Astrocyte (in vitro differentiated cells and primary cell): Measurements from ENCODE around the gene XXYLT1. TPM values are rescaled to one million over a fixed set of nuclear protein-coding genes. Genes with fewer than 3 reads are reported as not detected.

Experiments used
- DNase-seq: peaks from one replicate; pipeline ENCODE4 v3.0.0-alpha.2; 2010; ENCODE audit warnings: low read depth
- FAIRE-seq: peaks from 2 replicates; lab custom pipeline; 2011; peaks lifted over from hg19 to GRCh38; lab: Jason Lieb, UNC
- H2AFZ ChIP-seq: 2 replicates; pipeline ENCODE4 v1.6.0; 2012; ENCODE audit warnings: low read depth, low read length, inconsistent platforms
- H3K27ac ChIP-seq: 2 replicates; pipeline ENCODE4 v1.5.1; 2011; ENCODE audit warnings: low read depth, low read length, inconsistent platforms
- H3K27me3 ChIP-seq: 2 replicates; pipeline ENCODE4 v1.6.0; 2011; ENCODE audit warnings: low read length, inconsistent platforms; ENCODE audit not compliant: insufficient read depth
- H3K36me3 ChIP-seq: 2 replicates; pipeline ENCODE4 v1.5.1; 2011; ENCODE audit warnings: low read length, inconsistent platforms; ENCODE audit not compliant: insufficient read depth
- H3K4me1 ChIP-seq: 2 replicates; pipeline ENCODE4 v1.5.1; 2011; ENCODE audit warnings: low read length, inconsistent platforms; ENCODE audit not compliant: insufficient read depth
- H3K4me2 ChIP-seq: 2 replicates; pipeline ENCODE4 v1.6.0; 2012; ENCODE audit warnings: low read length, inconsistent platforms
- H3K4me3 ChIP-seq: 2 replicates; pipeline ENCODE4 v1.5.1; 2011; ENCODE audit warnings: low read depth, mild to moderate bottlenecking, low read length, inconsistent platforms; ENCODE audit not compliant: insufficient read depth
- H3K79me2 ChIP-seq: 2 replicates; pipeline ENCODE4 v1.6.0; 2012; ENCODE audit warnings: mild to moderate bottlenecking, low read length, inconsistent platforms; ENCODE audit not compliant: insufficient read depth
- H3K9ac ChIP-seq: 2 replicates; pipeline ENCODE4 v1.6.0; 2012; ENCODE audit warnings: mild to moderate bottlenecking, low read length, inconsistent platforms
- H3K9me3 ChIP-seq: 2 replicates; pipeline ENCODE4 v1.5.1; 2012; ENCODE audit warnings: low read depth, mild to moderate bottlenecking, low read length, inconsistent platforms; ENCODE audit not compliant: insufficient read depth
- H4K20me1 ChIP-seq: 2 replicates; pipeline ENCODE4 v1.6.0; 2012; ENCODE audit warnings: low read length, inconsistent platforms; ENCODE audit not compliant: insufficient read depth
- H3K27ac Mint-ChIP-seq: one replicate; pipeline ENCODE4 v1.8.0; 2021; ENCODE audit warnings: mild to moderate bottlenecking, mixed read lengths; ENCODE audit not compliant: unreplicated experiment
- H3K27me3 Mint-ChIP-seq: one replicate; pipeline ENCODE4 v1.8.0; 2021; ENCODE audit warnings: low read depth, mixed read lengths; ENCODE audit not compliant: unreplicated experiment
- H3K36me3 Mint-ChIP-seq: one replicate; pipeline ENCODE4 v1.8.0; 2021; ENCODE audit warnings: low read depth, mixed read lengths; ENCODE audit not compliant: unreplicated experiment
- H3K4me1 Mint-ChIP-seq: one replicate; pipeline ENCODE4 v1.8.0; 2021; ENCODE audit warnings: low read depth, mixed read lengths; ENCODE audit not compliant: unreplicated experiment
- H3K4me3 Mint-ChIP-seq: one replicate; pipeline ENCODE4 v1.8.0; 2021; ENCODE audit warnings: mild to moderate bottlenecking, moderate library complexity, mixed read lengths; ENCODE audit not compliant: unreplicated experiment
- H3K9me3 Mint-ChIP-seq: one replicate; pipeline ENCODE4 v1.8.0; 2021; ENCODE audit warnings: mild to moderate bottlenecking, mixed read lengths; ENCODE audit not compliant: unreplicated experiment
- EZH2 ChIP-seq: IDR thresholded peaks from 2 replicates; pipeline ENCODE4 v1.6.1; 2012; ENCODE audit warnings: mild to moderate bottlenecking, low read length, inconsistent platforms; ENCODE audit not compliant: insufficient read depth
- total RNA-seq: library from RNA; stranded (reverse); gene quantifications from 2 replicates; pipeline ENCODE4 v1.2.1, GENCODE V29; 2021
- TF ChIP-seq, protein P1 (sequence below): IDR thresholded peaks from 2 replicates; pipeline ENCODE4 v1.5.1; 2011; ENCODE audit warnings: low read depth, mild to moderate bottlenecking, inconsistent platforms, low read length, moderate library complexity; ENCODE audit not compliant: insufficient read depth

Gene XXYLT1
- total RNA-seq, 1 donor from 2014 or later, result 26.2 TPM

DNA sequence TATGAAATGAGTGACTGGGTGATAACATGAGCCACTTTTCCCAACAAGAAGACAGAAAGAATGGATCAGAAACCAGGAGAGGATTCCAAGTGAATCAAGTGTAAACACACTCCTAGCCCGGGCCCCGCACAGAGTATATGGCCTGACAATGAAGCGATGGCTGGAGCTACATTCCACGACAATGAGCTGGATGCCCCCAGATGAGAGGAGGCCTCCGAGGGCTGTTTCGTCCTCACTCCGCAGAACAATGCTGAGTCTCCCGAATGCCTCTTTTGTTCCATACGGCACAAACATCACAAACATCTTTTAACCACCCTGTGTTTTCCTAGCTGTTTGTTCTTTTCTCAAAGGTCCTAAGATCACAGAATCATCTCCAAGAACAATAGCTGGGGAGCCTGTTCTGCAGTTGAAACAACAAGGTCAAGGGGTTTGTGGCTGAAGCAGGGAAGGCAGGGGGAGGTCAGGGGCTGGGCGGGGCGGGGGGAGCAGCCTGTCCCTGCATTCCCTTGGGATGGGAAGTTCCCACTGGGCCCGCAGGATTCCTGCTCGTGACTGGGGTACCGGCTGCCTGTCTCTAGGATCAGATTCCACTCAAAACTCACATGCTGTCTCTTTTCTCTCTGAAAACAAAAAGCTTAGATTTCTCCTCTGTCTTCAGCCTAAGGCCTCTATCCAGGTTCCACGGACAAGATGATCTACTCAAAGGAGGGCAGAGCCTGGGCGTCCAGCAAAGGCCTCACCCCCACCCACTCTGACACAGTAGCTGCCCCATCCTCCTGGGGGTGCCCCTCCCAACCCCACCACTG, 151.3 kb downstream of the XXYLT1 start:
- DNase-seq, result peak; percentile 89
- peaks cover 35% of the 10 kb centered on the region for H3K4me1 ChIP-seq
- H3K27ac ChIP-seq, result peak overlapping the region; percentile 96
- peak overlapping the region; percentile 81 for H3K4me2 ChIP-seq
- H3K27me3 ChIP-seq, result no peaks in the 10 kb centered on the region
- H3K27ac Mint-ChIP-seq, result peak overlapping the region; percentile 97
- H3K4me1 Mint-ChIP-seq, result peaks cover 18% of the 10 kb centered on the region
- peak overlapping the region; percentile 78 for H3K9ac ChIP-seq
- H3K36me3 ChIP-seq, result no peaks in the 10 kb centered on the region
- H3K36me3 Mint-ChIP-seq, result no peaks in the 10 kb centered on the region
- no peak overlapping the region for H2AFZ ChIP-seq
- H3K9me3 ChIP-seq, result no peaks in the 10 kb centered on the region
- no peak overlapping the region for H3K4me3 ChIP-seq
- no peaks in the 10 kb centered on the region for H3K79me2 ChIP-seq
- H3K27me3 Mint-ChIP-seq, result no peaks in the 10 kb centered on the region
- FAIRE-seq, result no peak
- no peaks in the 10 kb centered on the region for H4K20me1 ChIP-seq
- H3K9me3 Mint-ChIP-seq, result no peaks in the 10 kb centered on the region
- TF ChIP-seq, protein P1, sequence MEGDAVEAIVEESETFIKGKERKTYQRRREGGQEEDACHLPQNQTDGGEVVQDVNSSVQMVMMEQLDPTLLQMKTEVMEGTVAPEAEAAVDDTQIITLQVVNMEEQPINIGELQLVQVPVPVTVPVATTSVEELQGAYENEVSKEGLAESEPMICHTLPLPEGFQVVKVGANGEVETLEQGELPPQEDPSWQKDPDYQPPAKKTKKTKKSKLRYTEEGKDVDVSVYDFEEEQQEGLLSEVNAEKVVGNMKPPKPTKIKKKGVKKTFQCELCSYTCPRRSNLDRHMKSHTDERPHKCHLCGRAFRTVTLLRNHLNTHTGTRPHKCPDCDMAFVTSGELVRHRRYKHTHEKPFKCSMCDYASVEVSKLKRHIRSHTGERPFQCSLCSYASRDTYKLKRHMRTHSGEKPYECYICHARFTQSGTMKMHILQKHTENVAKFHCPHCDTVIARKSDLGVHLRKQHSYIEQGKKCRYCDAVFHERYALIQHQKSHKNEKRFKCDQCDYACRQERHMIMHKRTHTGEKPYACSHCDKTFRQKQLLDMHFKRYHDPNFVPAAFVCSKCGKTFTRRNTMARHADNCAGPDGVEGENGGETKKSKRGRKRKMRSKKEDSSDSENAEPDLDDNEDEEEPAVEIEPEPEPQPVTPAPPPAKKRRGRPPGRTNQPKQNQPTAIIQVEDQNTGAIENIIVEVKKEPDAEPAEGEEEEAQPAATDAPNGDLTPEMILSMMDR, result no peak
- TF ChIP-seq EZH2, result no peak
- H3K4me3 Mint-ChIP-seq, result no peak overlapping the region

DNA sequence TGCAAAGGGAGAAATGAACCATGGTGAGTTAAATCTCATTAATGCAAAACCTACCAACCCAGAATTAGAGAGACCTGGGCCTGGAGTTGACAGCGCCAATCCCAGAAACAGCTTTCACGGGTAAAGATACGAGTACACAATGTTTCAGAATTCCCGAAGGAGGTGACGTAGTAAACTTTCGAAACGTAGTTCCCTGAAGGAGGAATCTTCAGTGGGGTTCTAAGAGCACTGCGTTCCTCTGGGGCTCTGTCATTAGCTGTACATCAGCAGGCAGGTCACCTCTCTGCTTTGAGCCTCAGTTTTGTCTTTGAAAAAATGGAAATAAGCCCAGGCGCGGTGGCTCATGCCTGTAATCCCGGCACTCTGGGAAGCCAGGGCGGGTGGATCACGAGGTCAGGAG, 152.3 kb downstream of the XXYLT1 start:
- Mint-ChIP-seq H3K36me3 (no peaks in the 10 kb centered on the region), H3K4me3 (no peak overlapping the region), H3K9me3 (no peaks in the 10 kb centered on the region), H3K27ac (no peak overlapping the region), H3K4me1 (peaks cover 18% of the 10 kb centered on the region), H3K27me3 (no peaks in the 10 kb centered on the region)
- Histone ChIP-seq H3K36me3 (no peaks in the 10 kb centered on the region), H2AFZ (no peak overlapping the region), H3K9me3 (no peaks in the 10 kb centered on the region), H3K4me2 (peak overlapping the region; percentile 55), H3K4me3 (no peak overlapping the region), H3K27me3 (no peaks in the 10 kb centered on the region), H3K9ac (no peak overlapping the region), H4K20me1 (no peaks in the 10 kb centered on the region), H3K27ac (peak overlapping the region; percentile 96), H3K79me2 (no peaks in the 10 kb centered on the region), H3K4me1 (peaks cover 35% of the 10 kb centered on the region)
- DNase-seq (no peak), FAIRE-seq (no peak)
- no peak for TF ChIP-seq EZH2

DNA sequence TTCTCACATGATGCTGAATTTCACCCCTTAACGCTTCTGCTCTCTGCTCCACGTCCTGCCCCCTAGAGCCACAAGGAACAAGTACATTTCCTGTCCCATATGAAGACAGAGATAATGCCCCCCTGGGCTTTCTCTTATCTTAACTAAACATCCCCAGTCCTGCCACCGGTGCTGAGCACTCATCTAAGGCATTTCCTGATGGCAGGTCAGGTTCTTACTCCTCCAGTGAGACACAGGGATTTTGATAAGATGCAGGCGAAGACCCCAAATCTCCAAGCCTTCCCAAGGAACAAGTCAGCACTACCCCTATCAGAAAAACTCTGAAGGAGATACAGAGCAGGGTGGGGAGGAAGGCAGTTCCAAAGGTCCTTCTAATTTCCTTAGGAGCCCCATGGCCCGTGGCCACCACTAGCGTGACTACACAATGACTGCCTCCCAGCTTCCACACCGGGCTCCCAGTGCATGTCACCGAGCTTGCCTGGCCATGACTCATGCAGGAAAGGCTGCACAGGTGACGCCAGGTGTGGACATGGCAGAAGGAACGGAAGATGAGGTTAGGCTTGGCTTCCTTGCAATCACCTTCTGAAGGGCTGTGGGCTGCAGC, 152.9 kb downstream of the XXYLT1 start:
- Histone ChIP-seq H3K79me2 (no peaks in the 10 kb centered on the region), H3K27ac (peak overlapping the region; percentile 96), H2AFZ (no peak overlapping the region), H4K20me1 (no peaks in the 10 kb centered on the region), H3K27me3 (no peaks in the 10 kb centered on the region), H3K36me3 (no peaks in the 10 kb centered on the region), H3K9me3 (no peaks in the 10 kb centered on the region), H3K4me3 (no peak overlapping the region), H3K9ac (no peak overlapping the region), H3K4me1 (peaks cover 35% of the 10 kb centered on the region), H3K4me2 (peak overlapping the region; percentile 55)
- H3K27me3 Mint-ChIP-seq, result no peaks in the 10 kb centered on the region
- H3K4me1 Mint-ChIP-seq, result peaks cover 18% of the 10 kb centered on the region
- H3K9me3 Mint-ChIP-seq, result no peaks in the 10 kb centered on the region
- no peak for TF ChIP-seq EZH2
- TF ChIP-seq, protein P1, result peak; percentile 27
- DNase-seq (no peak), FAIRE-seq (no peak)
- no peak overlapping the region for H3K4me3 Mint-ChIP-seq
- no peaks in the 10 kb centered on the region for H3K36me3 Mint-ChIP-seq
- H3K27ac Mint-ChIP-seq, result peak overlapping the region; percentile 5
